GM23248 (cell line): ENCODE data around the gene CASP7.

Experiments used
- EZH2 ChIP-seq: fragments of 200-600 bp; sonication (generic); IDR thresholded peaks from 2 replicates; pipeline ENCODE4 v1.6.1; 2018; ENCODE audit warnings: antibody characterized with exemption, mild to moderate bottlenecking; ENCODE audit not compliant: insufficient read depth, poor library complexity, severe bottlenecking
- EZH2phosphoT487 ChIP-seq: fragments of 200-600 bp; sonication (generic); IDR thresholded peaks from 2 replicates; pipeline ENCODE4 v1.6.1; 2018; ENCODE audit warnings: antibody characterized with exemption, moderate library complexity, mild to moderate bottlenecking, low read depth; ENCODE audit not compliant: insufficient read depth

GRCh38 chr10:113697595-113697994, 17.9 kb downstream of the CASP7 start:
- no peak for TF ChIP-seq EZH2
- no peak for TF ChIP-seq EZH2phosphoT487
